HG03378 (cell line): ENCODE measurements around the gene UBN1.

Experiments used
- ATAC-seq: cut with Tn5 transposase; IDR thresholded peaks from one replicate; pipeline ENCODE4 v1.9.1; 2021; ENCODE audit warnings: mild to moderate bottlenecking, moderate library complexity; ENCODE audit not compliant: unreplicated experiment

UBN1 gene

DNA sequence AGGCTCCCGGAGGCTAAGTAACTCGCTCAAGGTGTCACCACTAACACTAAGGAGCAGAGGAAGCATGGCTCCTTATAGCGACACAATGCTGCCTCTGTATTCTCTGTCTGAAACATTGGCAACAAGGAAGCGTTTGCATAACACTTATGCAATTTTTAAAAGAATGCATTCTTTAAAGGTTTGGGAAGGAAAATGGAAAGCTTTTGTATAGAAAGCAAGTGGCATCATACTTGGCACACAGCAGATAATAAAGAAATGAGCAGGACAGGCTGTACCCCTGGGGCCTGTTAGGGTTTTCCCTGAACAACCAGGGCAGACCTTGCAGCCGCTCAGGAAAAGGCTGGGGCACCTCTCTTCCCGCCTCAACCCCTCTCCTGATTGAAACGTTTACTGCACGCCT lies 52.8 kb downstream of the UBN1 start:
- no peak for ATAC-seq

GRCh38 chr16:4900750-4901149 lies 53.5 kb downstream of the UBN1 start:
- ATAC-seq = no peak

DNA sequence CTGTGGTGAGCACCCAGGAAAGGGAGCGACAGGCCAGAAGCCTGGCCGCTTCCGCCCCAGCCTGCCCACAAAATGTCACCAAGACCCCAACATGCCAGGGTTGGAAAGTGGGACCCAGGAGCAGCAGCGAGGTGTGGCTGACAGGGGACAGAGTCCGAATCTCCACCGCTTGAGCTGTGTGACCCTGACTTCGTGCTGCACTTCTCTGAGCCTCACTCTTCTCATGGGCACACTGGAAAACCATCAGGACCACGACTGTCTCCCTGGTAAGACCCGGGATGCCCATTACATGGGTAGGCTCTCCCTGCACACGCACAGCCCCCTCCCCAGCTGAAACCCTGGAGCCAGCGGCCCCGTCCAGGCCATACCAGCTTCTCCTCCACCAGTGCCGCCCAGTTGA lies 54.8 kb downstream of the UBN1 start:
- ATAC-seq = no peak

DNA sequence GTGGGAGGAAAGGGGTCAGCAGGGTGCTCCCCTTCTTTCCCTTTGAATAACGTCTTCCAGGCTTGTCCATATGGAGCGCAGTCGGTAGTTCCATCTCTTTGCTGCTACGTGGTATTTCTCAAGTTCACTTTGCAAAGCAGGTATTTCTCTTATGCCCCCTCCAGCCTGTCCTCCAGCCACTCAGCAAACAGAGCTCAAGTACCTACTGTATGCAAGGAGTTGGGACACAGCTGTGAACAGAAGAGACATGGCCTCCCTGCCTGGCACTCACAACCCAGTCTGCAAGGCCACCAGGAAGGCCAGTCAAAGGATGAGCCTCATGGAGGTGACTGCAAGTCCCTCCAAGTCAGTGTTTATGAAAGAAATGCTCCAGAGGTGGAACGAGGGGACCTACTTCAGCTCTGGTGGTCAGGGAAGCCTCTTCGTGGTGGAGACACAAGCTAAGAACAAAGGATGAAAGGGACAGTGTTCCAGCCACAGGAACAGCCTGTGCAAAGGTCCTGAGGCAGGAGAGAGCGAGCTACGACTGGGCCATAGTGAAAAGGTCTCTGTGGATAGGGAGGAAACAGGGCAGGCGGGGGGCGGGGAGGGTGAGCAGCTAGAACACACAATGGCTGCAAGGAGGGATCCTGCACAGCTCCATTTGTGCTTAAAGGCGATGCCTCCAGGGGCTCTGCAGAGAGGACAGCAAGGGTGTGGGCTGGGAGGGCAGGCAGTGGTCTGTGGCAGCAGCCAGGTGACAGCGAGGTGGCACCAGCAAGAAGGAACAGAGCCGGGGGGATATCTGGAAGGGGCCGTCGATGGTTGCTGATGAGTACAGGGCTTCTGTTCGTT lies 57.0 kb downstream of the UBN1 start:
- ATAC-seq = no peak

DNA sequence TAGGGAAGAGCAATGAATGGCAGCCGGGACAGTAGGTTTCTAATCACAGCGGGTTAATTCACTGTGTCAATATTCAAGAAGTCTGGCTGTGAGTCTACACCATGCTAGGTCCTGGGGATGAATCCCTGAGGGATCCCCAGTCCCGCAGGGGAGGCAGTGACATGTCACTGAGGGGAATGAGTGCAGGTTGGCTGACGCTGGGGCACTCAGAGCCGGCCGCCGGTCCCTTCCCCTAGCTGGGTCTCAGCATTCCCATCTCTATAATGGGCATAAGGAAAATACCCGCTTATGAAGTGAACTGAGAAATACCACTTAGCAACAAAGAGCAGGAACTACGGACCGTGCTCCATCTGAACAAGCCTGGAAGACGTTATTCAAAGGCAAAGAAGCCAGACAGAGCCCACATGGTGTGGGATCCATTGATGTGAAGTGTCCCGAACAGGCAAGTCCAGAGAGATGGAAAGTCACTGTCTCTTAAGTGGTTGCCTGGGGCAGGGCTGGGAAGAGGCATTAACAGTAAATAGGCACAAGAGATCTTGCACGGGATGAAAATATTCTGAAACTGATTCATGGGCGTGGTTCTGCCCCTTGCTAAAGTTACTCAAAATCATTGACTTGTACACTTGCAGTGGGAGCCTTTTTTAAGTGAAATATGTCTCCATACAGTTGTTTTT lies 57.8 kb downstream of the UBN1 start:
- no peak for ATAC-seq

DNA sequence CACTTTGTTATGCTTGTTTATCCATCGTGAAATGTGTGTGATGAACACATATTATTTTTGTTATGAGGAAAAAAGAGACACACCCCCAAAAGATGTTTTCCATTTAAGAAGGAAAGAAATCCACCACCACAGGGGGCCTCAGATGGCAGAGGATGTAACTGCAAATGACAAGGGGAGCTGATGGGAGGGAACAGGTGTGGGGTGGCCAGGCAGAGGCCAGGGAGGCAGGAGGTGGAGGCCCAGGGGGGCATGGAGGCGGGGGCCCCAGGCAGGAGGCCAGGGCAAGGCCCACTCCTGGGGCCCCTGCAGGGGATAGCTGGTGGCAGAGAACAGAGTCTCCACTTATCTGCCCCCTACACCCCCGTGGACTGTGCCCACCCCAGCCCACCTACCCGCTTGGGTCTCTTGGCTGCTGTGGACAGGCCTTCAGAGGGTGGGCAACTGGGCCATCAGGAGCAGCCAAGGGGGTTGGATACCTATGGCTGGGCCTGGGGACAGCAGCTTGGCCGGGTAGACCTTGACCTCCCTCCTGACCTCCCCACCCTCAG lies 61.6 kb downstream of the UBN1 start:
- no peak for ATAC-seq

DNA sequence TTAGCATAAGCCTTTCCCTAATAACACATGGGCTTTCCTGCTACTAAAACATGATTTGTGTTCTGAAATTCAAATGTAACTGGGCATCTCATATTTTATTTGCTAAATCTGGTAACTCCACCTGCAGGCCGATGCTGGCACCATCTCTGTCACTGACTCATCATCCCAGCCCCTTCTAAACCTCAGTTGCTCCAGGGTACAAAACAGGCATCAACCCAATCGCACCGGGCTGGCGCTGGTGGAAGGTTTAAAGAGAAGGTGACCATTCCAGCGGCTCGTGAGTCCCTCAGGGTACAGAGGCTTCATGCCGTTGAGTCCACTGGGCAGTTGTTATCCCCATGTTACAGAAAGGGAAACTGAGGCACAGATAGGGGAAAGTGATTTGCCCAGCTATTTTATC lies 62.5 kb downstream of the UBN1 start:
- no peak for ATAC-seq

GRCh38 chr16:4910828-4911227 lies 63.5 kb downstream of the UBN1 start:
- ATAC-seq = no peak

- no peak for ATAC-seq
Observed at GRCh38 chr16:4911970-4912386, 64.7 kb downstream of the UBN1 start.

- no peak for ATAC-seq
Observed at GRCh38 chr16:4913130-4913773, 66.0 kb downstream of the UBN1 start.

- ATAC-seq = no peak
Observed at GRCh38 chr16:4913774-4914525, 66.7 kb downstream of the UBN1 start.

DNA sequence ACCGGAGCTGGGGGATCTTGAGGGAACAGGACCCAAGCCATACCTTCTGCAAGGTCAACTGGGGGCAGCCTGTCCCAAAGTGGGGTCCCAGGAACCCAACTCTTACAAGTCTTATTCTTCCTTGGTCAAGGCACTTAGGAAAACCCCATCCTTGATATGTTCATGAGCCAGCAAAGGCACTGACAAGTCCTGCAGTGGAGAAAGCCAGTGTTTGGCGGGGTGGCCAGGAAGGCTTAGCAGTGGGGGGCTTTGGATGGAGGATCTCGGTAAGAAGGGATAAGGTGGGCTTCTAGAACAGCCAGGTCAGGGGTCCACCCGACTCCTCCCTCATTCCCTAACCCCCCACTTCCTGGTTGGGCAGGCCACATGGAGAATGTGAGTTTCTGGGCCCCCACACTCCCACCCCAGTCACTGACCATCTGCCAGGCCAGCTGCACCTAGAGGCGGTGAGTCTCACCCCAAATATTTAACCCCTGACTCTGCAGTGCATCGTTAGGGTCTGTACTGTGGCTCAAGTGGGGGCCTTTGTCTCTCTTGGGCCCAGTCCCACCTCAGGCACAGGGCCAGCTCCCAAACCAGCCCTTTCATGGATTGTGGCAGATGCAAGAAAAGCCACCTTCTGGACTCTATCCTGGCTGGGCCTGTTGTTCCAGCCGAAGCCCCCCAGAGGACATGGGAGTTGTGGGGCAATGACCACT lies 67.4 kb downstream of the UBN1 start:
- no peak for ATAC-seq

DNA sequence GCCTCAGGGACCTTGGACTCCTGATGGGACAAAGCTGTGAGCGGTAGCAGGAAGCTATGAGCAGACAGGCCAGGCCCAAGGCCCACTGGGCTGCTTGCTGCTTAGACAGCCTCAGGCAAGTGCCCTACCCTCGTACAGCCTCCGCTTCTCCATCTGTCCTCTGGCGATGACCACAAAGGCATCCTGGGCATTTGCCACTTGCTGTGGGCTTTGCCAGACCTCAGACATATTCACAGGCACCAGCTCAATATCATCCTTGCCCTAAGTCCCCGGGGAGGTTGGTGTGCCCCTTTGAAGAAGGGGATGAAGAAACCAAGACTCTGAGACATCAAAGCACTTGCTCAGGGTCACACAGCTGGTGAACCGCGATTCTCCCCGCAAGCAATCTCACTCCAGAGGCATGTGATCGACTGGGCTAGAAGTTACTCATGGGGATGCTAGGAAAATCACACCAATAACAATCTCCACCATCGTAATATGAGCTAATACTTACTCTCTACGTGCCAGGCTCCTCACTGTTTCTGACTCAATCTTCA lies 68.0 kb downstream of the UBN1 start:
- ATAC-seq = no peak

DNA sequence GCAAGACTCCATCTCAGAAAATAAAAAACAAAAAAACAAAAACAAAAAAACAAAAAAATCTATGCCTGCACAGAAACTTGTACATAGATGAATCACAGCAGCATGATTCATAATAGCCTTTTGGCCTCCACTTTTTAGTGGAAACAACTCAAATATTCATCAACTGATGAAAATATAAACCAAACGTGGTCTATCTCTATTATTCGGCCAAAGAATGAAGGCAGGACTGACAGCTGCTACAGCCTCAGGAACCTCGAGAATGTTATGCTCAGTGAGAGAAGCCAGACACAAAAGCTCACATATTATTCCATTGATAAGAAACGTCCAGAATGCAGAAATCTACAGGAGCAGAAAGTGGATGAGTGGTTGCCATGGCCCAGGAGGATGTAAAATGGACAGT lies 69.8 kb downstream of the UBN1 start:
- no peak for ATAC-seq

- ATAC-seq = no peak
Observed at GRCh38 chr16:4918781-4919251, 71.5 kb downstream of the UBN1 start.

- no peak for ATAC-seq
Observed at GRCh38 chr16:4920826-4921225, 73.5 kb downstream of the UBN1 start.

GRCh38 chr16:4922721-4923342 lies 75.6 kb downstream of the UBN1 start:
- ATAC-seq = no peak

- ATAC-seq = no peak
Observed at GRCh38 chr16:4923853-4924252, 76.6 kb downstream of the UBN1 start.

DNA sequence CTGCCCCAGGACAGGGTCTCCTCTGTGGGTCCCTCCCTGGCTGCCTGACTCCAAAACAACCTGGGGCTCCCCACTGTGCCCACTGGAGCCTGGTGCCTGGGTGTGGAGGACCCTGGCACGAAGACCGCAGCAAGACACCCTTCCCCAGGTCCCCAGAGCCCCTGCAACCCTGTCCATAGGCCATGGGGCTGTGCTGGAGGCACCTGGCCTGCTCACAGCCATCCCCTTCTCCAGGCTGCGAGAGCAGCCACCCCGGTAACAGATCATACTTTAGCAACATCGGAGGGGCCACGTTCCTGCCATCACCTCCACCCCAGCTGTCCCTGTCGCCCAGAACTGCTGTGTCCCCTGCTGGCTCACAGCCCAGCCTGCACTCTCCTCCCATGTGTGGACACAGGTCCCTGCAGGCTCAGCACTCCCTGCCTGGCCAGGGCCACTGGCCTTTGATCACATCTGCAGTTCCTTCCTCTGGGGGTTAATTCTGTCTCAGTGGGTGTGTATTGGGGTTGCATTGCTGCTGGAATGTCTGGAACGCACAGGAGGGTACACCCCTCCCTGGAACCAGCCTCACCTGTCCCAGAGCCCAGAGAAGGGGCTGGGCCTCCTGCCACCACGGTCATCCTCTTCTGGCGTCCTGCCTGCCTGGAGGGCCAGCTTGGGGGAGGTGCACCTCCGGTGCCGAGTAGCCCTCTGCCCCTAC lies 77.5 kb downstream of the UBN1 start:
- ATAC-seq = no peak
